CD14-positive monocyte (primary cell): ENCODE results near the gene IPO9. TPM values are rescaled to one million over a fixed set of nuclear protein-coding genes. Genes with fewer than 3 reads are reported as not detected.

Experiments used
- DNase-seq, 3 donors: peaks; one replicate each; pipeline ENCODE4 v3.0.0-alpha.2; 2011 to 2022
- H2AFZ ChIP-seq: 2 replicates; pipeline ENCODE4 v1.6.0; 2012; ENCODE audit warnings: mild to moderate bottlenecking, low read depth, low read length, inconsistent platforms; ENCODE audit not compliant: insufficient read depth, poor library complexity, severe bottlenecking
- H3K27ac ChIP-seq, 2 donors: 1 replicate in 1 of 2; 2 replicates in 1 of 2; pipeline ENCODE4 v1.5.1; 2012 to 2013; ENCODE audit warnings: low read length in 2 of 2, control low read depth in 1 of 2, inconsistent platforms in 1 of 2, low read depth in 1 of 2, mild to moderate bottlenecking in 1 of 2
- H3K27me3 ChIP-seq, 2 donors: one replicate each; pipeline versions ENCODE4 v1.6.0 to v1.6.1; 2011 to 2013; ENCODE audit warnings: low read length in 2 of 2; ENCODE audit not compliant: control insufficient read depth in 2 of 2, insufficient read depth in 2 of 2
- H3K36me3 ChIP-seq, 2 donors: replicated peaks in 1 of 2; 1 replicate in 1 of 2; 2 replicates in 1 of 2; pipeline versions ENCODE4 v1.5.1 to v1.6.1; 2012 to 2013; ENCODE audit warnings: low read length in 2 of 2, control low read depth in 1 of 2, inconsistent platforms in 1 of 2, mild to moderate bottlenecking in 1 of 2; ENCODE audit not compliant: insufficient read depth in 2 of 2, control insufficient read depth in 1 of 2
- H3K4me1 ChIP-seq, 2 donors: 1 replicate in 1 of 2; 2 replicates in 1 of 2; pipeline versions ENCODE4 v1.5.1 to v1.6.1; 2012 to 2013; ENCODE audit warnings: low read length in 2 of 2, control low read depth in 1 of 2, inconsistent platforms in 1 of 2, mild to moderate bottlenecking in 1 of 2, moderate library complexity in 1 of 2; ENCODE audit not compliant: insufficient read depth in 2 of 2, control insufficient read depth in 1 of 2
- H3K4me2 ChIP-seq: replicated peaks from 2 replicates; pipeline ENCODE3; 2012; ENCODE audit warnings: low read length, moderate library complexity, mild to moderate bottlenecking; ENCODE audit not compliant: poor library complexity, severe bottlenecking; ENCODE audit errors: extremely low read depth
- H3K4me3 ChIP-seq, 3 experiments: fragments of 200-600 bp in 1 of 3; sonication (generic) in 1 of 3; replicated peaks in 1 of 3; 1 replicate in 2 of 3; 2 replicates in 1 of 3; pipeline ENCODE4 v1.5.1; 2011 to 2013; ENCODE audit warnings: low read length in 3 of 3, mild to moderate bottlenecking in 3 of 3, control low read depth in 2 of 3, low read depth in 2 of 3, inconsistent platforms in 1 of 3, moderate library complexity in 1 of 3
- H3K79me2 ChIP-seq: 2 replicates; pipeline ENCODE4 v1.6.0; 2012; ENCODE audit warnings: mild to moderate bottlenecking, control low read depth, inconsistent platforms, low read length, moderate library complexity; ENCODE audit not compliant: insufficient read depth
- H3K9ac ChIP-seq: 2 replicates; pipeline ENCODE4 v1.6.0; 2017; ENCODE audit warnings: low read length, mild to moderate bottlenecking; ENCODE audit not compliant: insufficient read depth, poor library complexity, severe bottlenecking
- H3K9me3 ChIP-seq, 2 donors: replicated peaks in 1 of 2; 1 replicate in 1 of 2; 2 replicates in 1 of 2; pipeline versions ENCODE4 v1.5.1 to v1.6.1; 2012 to 2013; ENCODE audit warnings: low read length in 2 of 2, control low read depth in 1 of 2; ENCODE audit not compliant: control insufficient read depth in 1 of 2, insufficient read depth in 1 of 2
- H4K20me1 ChIP-seq: 2 replicates; pipeline ENCODE4 v1.6.0; 2012; ENCODE audit warnings: mild to moderate bottlenecking, low read length, control low read depth, moderate library complexity; ENCODE audit not compliant: insufficient read depth
- H3K27ac Mint-ChIP-seq, 7 donors: one replicate each; pipeline ENCODE4 v1.8.0; 2020; ENCODE audit warnings: mild to moderate bottlenecking in 7 of 7, mixed read lengths in 7 of 7, moderate library complexity in 6 of 7, inconsistent platforms in 2 of 7
- H3K27me3 Mint-ChIP-seq, 3 donors: one replicate each; pipeline ENCODE4 v1.8.0; 2021 to 2022; ENCODE audit warnings: low read depth in 3 of 3, mild to moderate bottlenecking in 3 of 3, mixed read lengths in 3 of 3, moderate library complexity in 3 of 3, inconsistent platforms in 1 of 3
- H3K36me3 Mint-ChIP-seq, 2 donors: one replicate each; pipeline ENCODE4 v1.8.0; 2020; ENCODE audit warnings: mixed read lengths in 2 of 2, inconsistent platforms in 1 of 2, mild to moderate bottlenecking in 1 of 2
- H3K4me1 Mint-ChIP-seq: one replicate; pipeline ENCODE4 v1.8.0; 2020; ENCODE audit warnings: mild to moderate bottlenecking, mixed read lengths
- H3K4me3 Mint-ChIP-seq, 2 donors: one replicate each; pipeline ENCODE4 v1.8.0; 2020; ENCODE audit warnings: mild to moderate bottlenecking in 2 of 2, mixed read lengths in 2 of 2, moderate library complexity in 1 of 2
- H3K9me3 Mint-ChIP-seq, 7 donors: one replicate each; pipeline ENCODE4 v1.8.0; 2020 to 2022; ENCODE audit warnings: mixed read lengths in 7 of 7, mild to moderate bottlenecking in 6 of 7, moderate library complexity in 6 of 7, inconsistent platforms in 2 of 7
- WGBS: methylation state at CpG from one replicate; pipeline ENCODE4 v1.1.5; 2013; ENCODE audit warnings: missing lambda C conversion rate; ENCODE audit not compliant: insufficient coverage; 5-methylcytosine and 5-hydroxymethylcytosine counted together
- intact Hi-C, 2 donors: fragments of 100-400 bp; cut with micrococcal nuclease; formaldehyde crosslinking; loops; one replicate each; pipeline versions ENCODE4 v1.15.0 to v1.15.1; 2023
- polyA minus RNA-seq: library from RNA; depleted of rRNA, polyadenylated mRNA; stranded (reverse); fragments of >200 nt; gene quantifications from 2 replicates; pipeline ENCODE4 v1.2.3, GENCODE V29; 2012
- polyA plus RNA-seq, 3 donors: library from polyadenylated mRNA; depleted of rRNA in 1 of 3; unstranded in 2 of 3; stranded (reverse) in 1 of 3; fragments of 300-500 nt in 2 of 3; fragments of >200 nt in 1 of 3; fragmentation: Illumina TruSeq in 2 of 3; gene quantifications; 1 replicate in 2 of 3; 2 replicates in 1 of 3; pipeline ENCODE4 v1.2.3, GENCODE V29; 2012 to 2021
- total RNA-seq, 12 experiments: library from RNA in 1 of 12; stranded (reverse) in 1 of 12; fragments of 120-200 nt in 1 of 12; gene quantifications; one replicate each; pipeline ENCODE4 v1.2.4 and lab custom pipeline; 2013 to 2026; ENCODE audit warnings: mixed read lengths in 6 of 12, inconsistent platforms in 1 of 12
- TF ChIP-seq, protein P1 (sequence below): fragments of 200-600 bp; IDR thresholded peaks from one replicate; pipeline ENCODE4 v1.8.0; 2022; ENCODE audit warnings: antibody characterized with exemption, mild to moderate bottlenecking

Gene IPO9
- 15.4 TPM for total RNA-seq (2013)
- polyA plus RNA-seq, result 10 to 100 TPM; 11.3 to 12.6 (median 12.0) TPM
- 7.2 TPM in 2 replicates for polyA minus RNA-seq
- 23.5 to 105 (median 44.9) reads per million in 11 experiments for total RNA-seq (lab: John Stamatoyannopoulos, UW)

DNA sequence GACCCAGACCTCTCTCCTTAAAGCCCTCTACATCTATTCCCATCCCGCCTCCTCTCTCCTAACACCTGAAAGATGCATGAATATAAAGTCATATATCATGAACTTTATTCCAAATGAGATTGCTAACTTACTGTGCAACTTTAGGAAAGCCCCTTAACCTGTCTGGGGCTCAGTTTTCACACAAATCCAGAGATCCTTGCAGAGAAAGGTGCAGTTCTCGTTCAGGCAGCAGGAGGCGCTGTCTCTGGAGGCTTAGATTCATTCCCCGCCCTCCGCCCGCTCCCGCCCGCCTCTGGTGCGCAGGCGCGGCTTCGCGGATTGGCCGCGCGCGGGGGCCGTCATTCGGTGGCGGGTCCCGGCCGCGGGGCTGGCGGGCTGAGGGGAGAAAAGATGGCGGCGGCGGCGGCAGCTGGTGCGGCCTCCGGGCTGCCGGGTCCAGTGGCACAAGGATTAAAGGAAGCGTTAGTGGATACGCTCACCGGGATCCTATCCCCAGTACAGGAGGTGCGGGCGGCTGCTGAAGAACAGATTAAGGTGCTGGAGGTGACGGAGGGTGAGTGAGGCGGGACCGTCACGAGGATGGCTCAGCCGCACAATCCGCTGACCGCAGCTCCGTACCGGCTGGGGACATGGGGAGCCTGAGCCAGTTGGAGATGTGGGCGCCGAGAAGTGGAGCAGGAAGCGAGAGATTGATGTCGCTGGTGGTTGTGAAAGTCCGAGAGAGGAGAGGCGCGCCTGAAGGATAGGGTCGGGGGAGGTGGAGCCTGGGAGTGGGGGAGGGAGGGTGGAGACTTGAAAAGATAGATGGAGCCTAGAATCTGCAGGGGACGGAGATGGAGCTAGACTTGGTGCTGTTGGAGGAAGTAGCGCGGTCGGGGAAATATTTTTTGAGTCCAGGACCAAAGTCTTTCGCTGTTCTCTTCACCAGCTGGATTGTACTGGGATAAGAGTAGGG, at the start of gene IPO9:
Gene IPO9 (plus strand): TSS at position 338 of the 955 bp plus-strand sequence. CDS start 53 bp downstream, at position 391.
- no peaks in the 10 kb centered on the region for H3K27me3 Mint-ChIP-seq
- intact Hi-C loops, result loop anchor here in 1 of 2 donors (5.0 kb wide), 2 partner anchors 53 to 128 kb away; partner anchors contain the start of gene TIMM17A
- H3K4me1 Mint-ChIP-seq, result peaks cover 37% of the 10 kb centered on the region
- H3K36me3 ChIP-seq, result no peaks in the 10 kb centered on the region
- peaks cover 51% of the 10 kb centered on the region for H3K79me2 ChIP-seq
- peak within 1 kb of the TSS; percentile 97 to 98 for H3K4me3 Mint-ChIP-seq
- 0% methylated on average over 53 of the region's 58 CpGs for WGBS
- peaks cover 2 to 6% of the 10 kb centered on the region in 2 donors for H3K36me3 Mint-ChIP-seq
- TF ChIP-seq, protein P1, sequence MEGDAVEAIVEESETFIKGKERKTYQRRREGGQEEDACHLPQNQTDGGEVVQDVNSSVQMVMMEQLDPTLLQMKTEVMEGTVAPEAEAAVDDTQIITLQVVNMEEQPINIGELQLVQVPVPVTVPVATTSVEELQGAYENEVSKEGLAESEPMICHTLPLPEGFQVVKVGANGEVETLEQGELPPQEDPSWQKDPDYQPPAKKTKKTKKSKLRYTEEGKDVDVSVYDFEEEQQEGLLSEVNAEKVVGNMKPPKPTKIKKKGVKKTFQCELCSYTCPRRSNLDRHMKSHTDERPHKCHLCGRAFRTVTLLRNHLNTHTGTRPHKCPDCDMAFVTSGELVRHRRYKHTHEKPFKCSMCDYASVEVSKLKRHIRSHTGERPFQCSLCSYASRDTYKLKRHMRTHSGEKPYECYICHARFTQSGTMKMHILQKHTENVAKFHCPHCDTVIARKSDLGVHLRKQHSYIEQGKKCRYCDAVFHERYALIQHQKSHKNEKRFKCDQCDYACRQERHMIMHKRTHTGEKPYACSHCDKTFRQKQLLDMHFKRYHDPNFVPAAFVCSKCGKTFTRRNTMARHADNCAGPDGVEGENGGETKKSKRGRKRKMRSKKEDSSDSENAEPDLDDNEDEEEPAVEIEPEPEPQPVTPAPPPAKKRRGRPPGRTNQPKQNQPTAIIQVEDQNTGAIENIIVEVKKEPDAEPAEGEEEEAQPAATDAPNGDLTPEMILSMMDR, result peak; percentile 95
- peak within 1 kb of the TSS; percentile 96 for H2AFZ ChIP-seq
- peaks cover 0 to 3% (median 0%) of the 10 kb centered on the region in 7 donors for H3K9me3 Mint-ChIP-seq
- H3K4me3 ChIP-seq, result peak within 1 kb of the TSS; percentile 72 to 100 (median 92)
- no peaks in the 10 kb centered on the region for H3K9me3 ChIP-seq
- H3K9ac ChIP-seq, result peak within 1 kb of the TSS; percentile 95
- H4K20me1 ChIP-seq, result peaks cover 33% of the 10 kb centered on the region
- H3K4me2 ChIP-seq, result peak within 1 kb of the TSS; percentile 86
- H3K27me3 ChIP-seq, result no peaks in the 10 kb centered on the region
- DNase-seq, result peak; percentile 89 to 91 (median 90)
- peaks cover 12 to 20% of the 10 kb centered on the region in 2 donors for H3K4me1 ChIP-seq
- H3K27ac ChIP-seq, result peak within 1 kb of the TSS; percentile 90 to 97
- H3K27ac Mint-ChIP-seq, result peak within 1 kb of the TSS; percentile 96 to 99 (median 98)

DNA sequence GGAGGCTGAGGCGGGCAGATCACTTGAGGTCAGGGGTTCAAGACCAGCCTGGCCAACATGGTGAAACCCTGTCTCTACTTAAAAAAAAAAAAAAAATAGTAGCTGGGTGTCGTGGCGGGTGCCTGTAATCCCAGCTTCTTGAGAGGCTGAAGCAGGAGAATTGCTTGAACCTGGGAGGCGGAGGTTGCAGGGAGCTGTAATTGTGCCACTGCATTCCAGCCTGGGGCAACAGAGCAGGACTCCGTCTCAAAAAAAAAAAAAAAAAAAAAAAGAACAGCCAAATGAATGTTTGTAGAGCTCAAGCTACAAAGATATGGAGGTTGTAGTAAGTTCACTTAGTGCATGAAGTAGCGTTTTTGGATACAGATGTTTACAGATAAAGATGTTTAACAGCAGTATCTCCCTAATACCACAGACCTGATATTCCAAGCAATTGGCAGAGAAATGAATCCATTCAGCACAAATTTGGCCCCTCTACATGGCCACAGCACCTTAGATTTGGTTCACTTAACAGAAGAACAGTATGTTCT, 49.5 kb upstream of the IPO9 start:
- Mint-ChIP-seq H3K27me3 (peaks cover 0 to 4% (median 1%) of the 10 kb centered on the region in 3 donors), H3K36me3 (peaks cover 14 to 15% of the 10 kb centered on the region in 2 donors), H3K4me3 (no peak overlapping the region), H3K4me1 (no peaks in the 10 kb centered on the region), H3K9me3 (no peaks in the 10 kb centered on the region), H3K27ac (no peak overlapping the region)
- intact Hi-C loops, result no loop called here
- 100% methylated on average over 3 of the region's 6 CpGs for WGBS
- no peak overlapping the region for H3K4me2 ChIP-seq
- DNase-seq, result no peak
- no peak overlapping the region for H3K27ac ChIP-seq
- no peaks in the 10 kb centered on the region for H3K36me3 ChIP-seq
- no peak overlapping the region for H3K4me3 ChIP-seq
- H4K20me1 ChIP-seq, result no peaks in the 10 kb centered on the region
- H2AFZ ChIP-seq, result no peak overlapping the region
- H3K9ac ChIP-seq, result no peak overlapping the region
- H3K4me1 ChIP-seq, result no peaks in the 10 kb centered on the region
- no peaks in the 10 kb centered on the region for H3K27me3 ChIP-seq
- no peaks in the 10 kb centered on the region for H3K9me3 ChIP-seq
- H3K79me2 ChIP-seq, result no peaks in the 10 kb centered on the region
- TF ChIP-seq, protein P1, result no peak
